HG03378 (cell line): ENCODE results near the gene HACD2.

Experiments
- ATAC-seq: cut with Tn5 transposase; IDR thresholded peaks from one replicate; pipeline ENCODE4 v1.9.1; 2021; ENCODE audit warnings: mild to moderate bottlenecking, moderate library complexity; ENCODE audit not compliant: unreplicated experiment

HACD2 gene

DNA sequence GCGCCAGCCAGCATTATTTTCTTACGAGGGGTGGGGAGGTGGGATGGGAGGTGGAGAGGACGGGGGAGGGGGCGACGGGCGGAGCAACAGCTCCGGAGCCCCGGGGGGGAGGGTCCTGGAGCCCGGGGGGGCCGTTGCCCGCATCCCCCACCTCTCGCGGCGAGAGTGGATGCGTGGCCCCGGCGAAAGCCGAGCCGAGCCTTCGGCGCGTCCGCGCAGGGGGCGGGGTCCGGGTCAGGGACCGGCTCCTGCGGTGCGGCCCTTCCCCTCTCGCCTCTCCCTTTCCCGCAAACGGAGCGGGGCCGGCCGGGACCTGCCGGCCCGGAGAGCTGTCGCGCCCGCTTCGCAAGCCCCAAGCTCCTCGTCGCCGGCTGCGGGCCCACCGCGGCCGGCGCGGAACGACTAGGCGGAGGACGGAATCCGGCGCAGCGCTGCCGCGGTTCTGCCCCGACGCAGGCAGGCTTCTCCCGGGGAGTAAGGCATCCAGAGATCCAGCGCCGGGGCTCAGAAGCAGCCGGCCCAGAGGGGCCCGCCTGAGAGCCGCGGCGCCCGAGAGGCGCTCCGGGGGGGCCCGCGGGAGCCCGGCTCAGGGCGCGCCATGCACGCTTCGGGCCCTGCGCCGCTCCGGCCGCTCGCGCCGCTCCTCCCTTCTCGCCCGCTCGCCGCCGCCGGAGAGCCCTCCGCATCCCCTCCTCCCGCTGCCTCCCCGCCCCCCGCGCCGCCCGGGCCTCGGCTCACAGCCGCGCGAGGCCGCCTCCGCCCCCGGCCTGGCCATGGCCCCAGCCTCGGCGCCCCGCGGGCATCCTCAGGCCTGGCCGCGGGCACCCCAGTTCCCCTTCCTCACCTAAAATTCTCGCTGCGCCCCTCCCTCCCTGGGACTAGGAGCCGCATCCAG, 135.5 kb downstream of the HACD2 start:
- no peak for ATAC-seq

DNA sequence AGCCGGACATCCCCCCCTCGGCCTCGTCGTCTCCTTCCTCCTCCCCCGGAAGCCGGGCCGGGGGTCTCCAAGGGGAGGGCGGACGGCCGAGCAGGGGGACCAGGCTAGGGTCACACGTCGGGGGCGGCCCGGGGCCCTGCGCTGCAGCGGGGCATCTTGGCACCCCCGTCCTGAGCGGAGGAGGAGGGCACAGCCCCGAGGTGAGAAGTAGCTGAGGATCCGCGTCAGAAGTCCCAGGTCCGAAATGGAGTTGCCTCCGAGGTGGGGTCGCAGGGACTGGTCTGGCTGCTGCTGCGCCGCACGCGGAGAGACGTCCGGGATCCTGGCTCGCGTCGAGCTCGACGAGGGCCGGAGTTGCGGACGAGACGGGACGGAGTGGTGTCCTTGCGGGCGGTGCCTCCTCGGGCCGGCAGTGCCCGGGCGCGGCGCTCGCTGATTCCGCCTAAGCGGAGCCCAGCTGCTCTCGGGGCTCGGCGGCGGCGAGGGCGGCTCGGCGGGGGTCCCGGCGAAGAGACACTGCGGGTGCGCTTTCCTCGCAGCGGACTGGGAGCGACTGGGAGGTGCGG, 136.2 kb downstream of the HACD2 start, which contains the start of gene ADCY5:
Gene ADCY5 (minus strand): TSS at position 555 of the 566 bp plus-strand sequence. CDS start 545 bp downstream, at position 10.
- no peak for ATAC-seq

- ATAC-seq: no peak
Observed at GRCh38 chr3:123447749-123448517, 136.9 kb downstream of the HACD2 start.

GRCh38 chr3:123447416-123447748, 137.5 kb downstream of the HACD2 start:
- no peak for ATAC-seq

- ATAC-seq: no peak
Observed at GRCh38 chr3:123446610-123447109, 138.2 kb downstream of the HACD2 start.

DNA sequence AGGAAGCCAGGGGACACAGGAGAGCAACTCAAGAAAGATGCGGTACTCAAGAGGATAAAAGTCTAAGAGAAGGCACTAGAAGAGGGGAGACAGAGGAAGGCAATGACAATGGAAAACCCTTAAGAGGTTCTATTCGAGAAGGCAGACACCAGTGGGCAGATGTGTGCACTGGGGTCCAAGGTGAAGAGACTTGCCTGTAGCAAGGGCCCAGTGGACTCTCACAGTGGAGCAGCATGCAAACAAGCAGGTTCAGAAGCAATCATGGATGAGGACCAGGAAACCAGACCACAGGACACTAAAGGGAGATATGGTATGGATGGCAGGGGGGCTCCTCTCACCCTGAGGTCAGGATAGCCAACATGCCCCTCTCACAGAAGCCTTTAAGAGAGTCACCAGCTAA, 138.6 kb downstream of the HACD2 start:
- no peak for ATAC-seq

DNA sequence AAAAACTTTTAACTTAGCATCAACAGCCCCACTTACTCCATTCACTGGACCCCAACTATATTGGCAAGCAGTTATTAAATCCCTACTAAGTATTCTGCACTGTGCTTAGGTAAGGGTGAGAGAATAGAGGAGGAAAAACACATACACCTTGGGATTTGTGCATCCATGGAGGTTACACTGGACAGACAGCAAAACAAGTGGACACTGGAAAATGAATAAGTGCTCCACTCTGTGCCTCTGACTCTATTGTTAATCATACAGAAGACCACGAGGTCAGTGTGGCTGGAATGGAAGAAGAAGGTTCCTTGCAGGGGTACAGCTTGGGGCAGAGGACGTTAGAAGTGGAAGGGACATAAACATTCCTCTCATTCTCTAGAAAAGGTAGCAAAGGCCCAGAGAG, 139.2 kb downstream of the HACD2 start:
- no peak for ATAC-seq

GRCh38 chr3:123444744-123445143, 140.1 kb downstream of the HACD2 start:
- ATAC-seq: no peak

DNA sequence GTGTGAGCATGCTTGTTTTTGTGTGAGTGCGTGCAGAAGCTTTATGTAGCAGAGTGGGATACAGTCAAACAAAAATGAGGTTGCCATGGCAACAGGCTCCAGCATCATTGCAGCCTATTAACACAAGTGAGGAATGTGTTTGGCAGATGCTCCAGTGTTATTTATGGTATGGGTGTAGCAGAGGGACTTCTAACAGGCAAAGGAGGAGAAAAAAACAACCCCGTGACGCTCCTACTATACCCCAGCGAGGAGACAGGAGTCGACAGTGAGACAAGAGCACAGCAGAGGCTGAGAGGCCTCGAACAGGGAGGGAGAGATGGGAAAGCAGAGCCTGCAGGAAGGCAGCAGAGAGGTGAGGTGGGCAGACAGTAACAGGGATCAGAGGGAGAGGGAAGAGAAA, 140.8 kb downstream of the HACD2 start:
- ATAC-seq: no peak

- ATAC-seq: no peak
Observed at GRCh38 chr3:123442908-123443307, 141.9 kb downstream of the HACD2 start.

DNA sequence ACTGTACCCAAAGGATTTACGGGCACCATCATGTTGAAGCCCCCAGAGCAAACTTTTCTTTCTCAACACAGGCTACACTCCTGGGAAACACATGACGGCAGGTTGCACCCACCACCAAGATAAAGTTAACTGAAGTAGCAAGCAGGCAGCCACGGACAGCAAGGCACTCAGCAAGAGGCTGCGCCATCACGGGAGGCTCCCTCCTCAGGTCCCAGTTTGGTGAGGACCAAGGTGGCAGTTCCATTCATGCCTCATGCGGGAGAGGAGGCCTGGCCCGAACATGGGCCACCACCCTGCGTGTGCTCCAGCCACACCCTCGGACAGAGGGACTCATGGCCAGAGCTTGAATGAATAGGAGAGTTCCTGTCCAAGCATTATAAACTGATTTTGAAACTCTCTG, 142.7 kb downstream of the HACD2 start:
- no peak for ATAC-seq
